ENCODE measurements around the gene BCL2L11. TPM values are rescaled to one million over a fixed set of nuclear protein-coding genes. Genes with fewer than 3 reads are reported as not detected.

BCL2L11 gene
- total RNA-seq, 2 experiments from 2014 or later: 21.9 to 25.6 TPM

DNA sequence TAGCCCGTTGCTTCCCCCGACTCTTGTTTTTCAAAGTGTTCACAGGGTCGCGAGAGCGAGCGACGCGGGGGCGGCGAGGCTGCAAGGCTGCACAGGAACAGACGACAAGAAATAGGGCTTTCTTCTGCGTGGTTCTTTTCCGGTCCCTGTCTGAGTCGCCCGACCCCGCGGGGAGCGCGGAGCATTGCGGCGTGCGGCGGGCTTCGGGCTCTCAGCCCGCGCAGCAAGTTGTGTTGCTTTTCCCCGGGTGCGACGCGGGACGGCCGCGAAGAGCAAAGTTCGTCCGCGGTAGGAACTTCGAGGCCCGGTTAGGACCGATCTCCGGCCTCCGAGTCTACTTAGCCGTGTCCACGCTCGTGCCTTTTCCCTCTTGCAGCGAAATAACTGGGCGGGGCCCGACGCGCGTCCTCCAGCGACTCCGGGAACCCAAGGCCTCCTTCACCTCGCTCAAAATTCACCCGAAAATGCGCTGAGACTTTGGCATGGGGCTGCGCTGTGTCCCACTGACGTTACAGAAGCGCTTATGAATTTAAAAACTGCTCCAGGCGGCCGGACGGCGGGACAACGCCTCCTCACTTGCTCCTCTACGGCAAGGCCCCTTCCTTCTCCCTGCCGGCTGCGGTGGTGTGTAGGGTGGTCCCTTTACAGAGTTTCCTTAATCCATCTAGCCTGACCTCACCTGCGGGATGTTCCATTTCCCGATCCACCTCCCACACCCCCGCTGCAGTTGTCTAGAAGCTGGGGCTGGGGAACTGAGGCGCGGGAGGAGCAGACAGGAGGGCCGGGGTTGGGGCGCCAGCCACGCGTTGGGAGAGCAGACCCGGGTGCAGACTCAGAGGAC is 1.5 kb upstream of the BCL2L11 start:
- Mint-ChIP-seq H3K4me1 (ENCODE audit: low read depth) (peaks cover 54% of the 10 kb centered on the region), H3K36me3 (peaks cover 11% of the 10 kb centered on the region), H3K27me3 (peaks cover 18% of the 10 kb centered on the region), H3K9me3 (no peaks in the 10 kb centered on the region), H3K27ac (peak overlapping the region; percentile 79), H3K4me3 (peak overlapping the region; percentile 76)
- CTCF ChIA-PET: interaction anchor here (1.7 kb wide), 1 partner anchor 49 kb away, joined by 6 read pairs; no protein-coding TSS in a partner anchor
- POLR2A ChIA-PET: interaction anchor here (2.3 kb wide), 1 partner anchor 8 kb away, joined by 7 read pairs; no protein-coding TSS in a partner anchor
- intact Hi-C loops (cut with micrococcal nuclease): loop anchor here (5.0 to 10.0 kb wide), 3 partner anchors 48 to 336 kb away; no protein-coding TSS in a partner anchor
- DNase-seq: peak; percentile 55

DNA sequence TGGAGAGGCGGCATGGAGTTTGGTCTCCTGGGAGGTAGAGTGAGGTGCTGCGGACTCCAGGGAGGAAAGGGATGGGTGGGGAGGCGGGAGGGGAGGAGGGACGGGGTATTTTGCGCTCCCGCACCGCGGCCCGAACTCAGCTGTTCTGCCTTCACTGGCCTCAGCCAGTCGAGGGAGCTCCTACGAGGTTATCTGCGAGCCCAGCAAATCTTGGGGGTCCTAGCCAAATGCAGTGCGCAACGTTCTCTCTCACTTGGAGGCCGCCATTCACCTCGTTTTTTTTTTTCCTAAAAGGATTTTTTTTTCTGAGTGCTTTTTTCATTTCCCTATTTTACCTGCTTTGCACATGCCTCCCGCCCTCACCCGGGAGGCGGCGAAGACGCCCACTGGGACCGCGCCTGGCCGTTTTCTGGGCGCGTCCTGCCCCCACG is 877 bp upstream of the BCL2L11 start:
- Mint-ChIP-seq H3K36me3 (peaks cover 17% of the 10 kb centered on the region), H3K27me3 (peaks cover 13% of the 10 kb centered on the region), H3K4me1 (ENCODE audit: low read depth) (peaks cover 56% of the 10 kb centered on the region), H3K9me3 (no peaks in the 10 kb centered on the region), H3K27ac (peak overlapping the region; percentile 79), H3K4me3 (peak overlapping the region; percentile 76)
- peak; percentile 40 for DNase-seq
- ChIA-PET CTCF (interaction anchor here (1.7 kb wide), 1 partner anchor 48 kb away, joined by 6 read pairs; no protein-coding TSS in a partner anchor), POLR2A (interaction anchor here (1.2 to 2.3 kb wide), 3 partner anchors 9 to 415 kb away, joined by 3 to 7 read pairs (median 7); no protein-coding TSS in a partner anchor)
- intact Hi-C loops (cut with micrococcal nuclease): loop anchor here (5.0 to 10.0 kb wide), 4 partner anchors 47 to 443 kb away; partner anchors contain the start of gene BUB1

DNA sequence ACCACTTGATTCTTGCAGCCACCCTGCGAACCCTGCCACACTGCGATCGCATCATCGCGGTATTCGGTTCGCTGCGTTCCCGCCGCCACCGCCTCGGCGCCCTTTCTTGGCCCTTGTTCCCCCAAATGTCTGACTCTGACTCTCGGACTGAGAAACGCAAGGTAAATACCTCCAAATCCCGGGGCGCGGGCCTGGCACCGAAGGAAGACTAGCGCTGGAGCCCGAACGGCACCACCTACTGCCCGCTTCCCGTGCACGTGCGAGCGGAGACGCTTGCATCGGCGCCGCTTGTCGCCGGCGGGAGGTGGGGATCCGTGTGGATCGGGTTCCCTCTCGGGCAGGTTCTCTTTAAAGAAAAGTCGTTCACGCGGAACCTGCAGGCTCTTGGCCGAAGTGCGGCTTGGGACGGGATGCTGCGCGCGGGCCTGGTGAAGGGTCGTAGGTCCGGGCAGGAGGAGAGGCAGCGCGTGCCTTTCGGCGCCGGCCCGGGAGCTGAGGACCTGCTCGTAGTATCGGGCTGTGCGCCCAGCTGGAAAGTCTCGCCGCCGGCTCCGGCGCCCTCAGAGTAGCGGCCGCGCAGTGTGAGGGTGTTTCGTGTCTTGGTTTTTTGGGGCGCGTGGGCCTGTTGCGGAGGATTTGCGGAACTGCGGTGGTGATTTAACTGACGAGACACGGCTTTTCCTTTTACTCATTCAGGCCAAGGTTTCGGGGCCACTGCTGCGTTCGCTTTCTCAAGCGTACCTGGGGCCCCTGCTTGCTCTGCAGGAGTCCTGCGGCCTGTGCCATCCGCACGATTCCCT is 514 bp downstream of the BCL2L11 start:
- peaks cover 31% of the 10 kb centered on the region for H3K36me3 Mint-ChIP-seq
- peak; percentile 62 for DNase-seq
- ChIA-PET POLR2A (interaction anchor here (0.8 to 2.3 kb wide), 5 partner anchors 10 to 414 kb away, joined by 3 to 7 read pairs (median 3); no protein-coding TSS in a partner anchor), CTCF (interaction anchor here (0.7 to 1.7 kb wide), 7 partner anchors 16 to 581 kb away, joined by 3 to 6 read pairs (median 3); no protein-coding TSS in a partner anchor)
- peaks cover 13% of the 10 kb centered on the region for H3K27me3 Mint-ChIP-seq
- intact Hi-C loops (cut with micrococcal nuclease): loop anchor here (5.0 kb wide), 1 partner anchor 444 kb away; the partner anchor contains the start of gene BUB1
- H3K27ac Mint-ChIP-seq: peak overlapping the region; percentile 88
- H3K4me1 Mint-ChIP-seq (ENCODE audit: low read depth): peaks cover 59% of the 10 kb centered on the region
- no peaks in the 10 kb centered on the region for H3K9me3 Mint-ChIP-seq
- H3K4me3 Mint-ChIP-seq: peak overlapping the region; percentile 90

DNA sequence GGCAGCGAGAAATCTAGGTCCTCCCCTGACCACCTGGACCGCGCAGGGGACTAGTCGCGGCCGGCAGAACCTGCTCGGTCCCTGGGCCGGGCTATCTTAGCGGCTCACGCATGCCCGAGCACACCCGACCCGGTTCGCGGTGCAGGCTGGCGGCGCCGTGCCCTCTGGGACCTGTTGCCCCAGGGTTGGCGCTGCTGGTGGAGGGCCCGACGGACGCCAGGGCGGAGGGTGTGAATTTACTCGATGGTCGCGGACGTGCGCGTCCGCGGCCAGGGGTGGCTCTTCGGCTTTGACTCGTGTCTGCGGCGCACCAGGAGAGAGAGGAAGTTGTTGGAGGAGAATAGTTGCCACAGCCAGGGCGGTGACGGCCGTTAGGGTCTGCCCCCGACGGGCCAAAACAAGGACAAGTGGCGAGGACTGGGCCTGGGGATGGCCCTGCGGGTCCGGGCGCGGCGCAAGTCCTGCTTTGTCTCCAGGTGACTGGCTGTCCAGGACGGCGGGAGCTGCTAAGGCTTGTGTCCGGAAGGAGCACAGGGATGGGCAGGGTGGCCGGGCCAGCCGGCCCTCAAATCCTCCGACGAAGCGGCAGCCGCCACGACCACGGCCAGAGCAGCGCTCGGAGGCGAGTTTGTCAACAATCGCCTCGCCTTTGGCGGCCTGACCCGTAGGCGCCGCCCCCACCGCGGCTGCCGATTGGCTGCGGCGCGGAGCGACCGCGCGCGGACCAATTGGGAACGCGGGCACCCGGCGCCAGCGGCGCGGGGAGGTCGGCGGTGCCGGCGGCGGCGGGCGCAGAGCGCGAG is 1.3 kb downstream of the BCL2L11 start:
- Mint-ChIP-seq H3K27ac (peak overlapping the region; percentile 88), H3K9me3 (no peaks in the 10 kb centered on the region), H3K4me3 (peak overlapping the region; percentile 90), H3K36me3 (peaks cover 39% of the 10 kb centered on the region), H3K27me3 (peaks cover 11% of the 10 kb centered on the region), H3K4me1 (ENCODE audit: low read depth) (peaks cover 58% of the 10 kb centered on the region)
- CTCF ChIA-PET: interaction anchor here (1.3 to 1.7 kb wide), 2 partner anchors 17 to 580 kb away, joined by 3 to 4 read pairs; no protein-coding TSS in a partner anchor
- intact Hi-C loops (cut with micrococcal nuclease): loop anchor here (5.0 kb wide), 1 partner anchor 445 kb away; the partner anchor contains the start of gene BUB1
- peak; percentile 87 for DNase-seq
- POLR2A ChIA-PET: interaction anchor here (1.1 to 2.3 kb wide), 2 partner anchors 11 to 275 kb away, joined by 3 to 7 read pairs; no protein-coding TSS in a partner anchor

DNA sequence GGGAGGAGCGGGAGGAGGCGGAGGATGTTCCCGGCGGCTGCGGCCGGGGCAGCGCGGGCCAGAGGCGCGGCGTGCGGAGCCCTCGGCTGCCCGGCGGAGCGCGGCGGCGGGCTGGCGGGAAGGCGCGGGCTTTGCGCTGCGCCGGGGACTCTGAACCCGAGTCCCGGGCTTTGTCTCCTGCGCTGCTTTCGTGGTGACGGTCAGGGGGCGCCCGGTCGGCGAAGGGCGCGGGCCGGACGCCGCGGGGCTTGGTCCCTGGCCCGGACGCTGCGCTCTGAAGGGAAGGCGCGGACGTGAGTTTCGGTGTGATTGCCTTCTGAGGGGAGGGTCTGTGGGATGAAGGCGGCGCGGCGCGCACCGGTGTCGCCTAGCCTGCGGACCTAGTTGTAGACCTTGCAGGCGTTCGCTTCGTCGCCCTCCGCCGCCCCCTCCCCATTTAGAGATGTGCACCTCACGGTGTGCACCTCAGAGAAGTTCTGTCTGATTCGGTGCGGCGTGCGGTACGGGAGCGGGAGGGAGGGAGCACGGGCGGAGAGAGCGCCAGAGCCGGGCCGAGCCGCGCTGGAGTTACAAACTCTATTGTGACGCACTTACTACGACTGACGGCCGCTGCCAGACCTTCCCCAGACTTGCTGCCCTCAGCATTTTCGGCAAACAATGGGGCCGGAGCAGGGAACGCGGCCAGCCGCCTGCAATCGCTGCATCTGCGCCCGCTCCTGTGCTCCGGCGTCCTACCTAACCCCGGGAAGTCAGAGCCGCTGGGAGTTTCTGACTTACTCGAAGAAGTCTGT is 2.1 kb downstream of the BCL2L11 start:
- peaks cover 46% of the 10 kb centered on the region for H3K36me3 Mint-ChIP-seq
- peak overlapping the region; percentile 33 for H3K27ac Mint-ChIP-seq
- ChIA-PET CTCF (interaction anchor here (0.7 kb wide), 1 partner anchor 72 kb away, joined by 3 read pairs; no protein-coding TSS in a partner anchor), POLR2A (no interaction called here)
- no peaks in the 10 kb centered on the region for H3K9me3 Mint-ChIP-seq
- H3K4me3 Mint-ChIP-seq: peak overlapping the region; percentile 90
- H3K27me3 Mint-ChIP-seq: peaks cover 10% of the 10 kb centered on the region
- peak; percentile 54 for DNase-seq
- H3K4me1 Mint-ChIP-seq (ENCODE audit: low read depth): peaks cover 58% of the 10 kb centered on the region
- intact Hi-C loops (cut with micrococcal nuclease): loop anchor here (5.0 kb wide), 1 partner anchor 446 kb away; the partner anchor contains the start of gene BUB1

DNA sequence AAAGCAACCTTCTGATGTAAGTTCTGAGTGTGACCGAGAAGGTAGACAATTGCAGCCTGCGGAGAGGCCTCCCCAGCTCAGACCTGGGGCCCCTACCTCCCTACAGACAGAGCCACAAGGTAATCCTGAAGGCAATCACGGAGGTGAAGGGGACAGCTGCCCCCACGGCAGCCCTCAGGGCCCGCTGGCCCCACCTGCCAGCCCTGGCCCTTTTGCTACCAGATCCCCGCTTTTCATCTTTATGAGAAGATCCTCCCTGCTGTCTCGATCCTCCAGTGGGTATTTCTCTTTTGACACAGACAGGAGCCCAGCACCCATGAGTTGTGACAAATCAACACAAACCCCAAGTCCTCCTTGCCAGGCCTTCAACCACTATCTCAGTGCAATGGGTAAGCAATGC is 3.0 kb downstream of the BCL2L11 start:
- ChIA-PET POLR2A (no interaction called here), CTCF (interaction anchor here (0.7 kb wide), 1 partner anchor 72 kb away, joined by 3 read pairs; no protein-coding TSS in a partner anchor)
- DNase-seq: no peak
- Mint-ChIP-seq H3K27ac (no peak overlapping the region), H3K4me1 (ENCODE audit: low read depth) (peaks cover 51% of the 10 kb centered on the region), H3K9me3 (no peaks in the 10 kb centered on the region), H3K27me3 (peaks cover 9% of the 10 kb centered on the region), H3K36me3 (peaks cover 53% of the 10 kb centered on the region), H3K4me3 (peak overlapping the region; percentile 64)
- intact Hi-C loops (cut with micrococcal nuclease): loop anchor here (5.0 kb wide), 1 partner anchor 446 kb away; the partner anchor contains the start of gene BUB1

DNA sequence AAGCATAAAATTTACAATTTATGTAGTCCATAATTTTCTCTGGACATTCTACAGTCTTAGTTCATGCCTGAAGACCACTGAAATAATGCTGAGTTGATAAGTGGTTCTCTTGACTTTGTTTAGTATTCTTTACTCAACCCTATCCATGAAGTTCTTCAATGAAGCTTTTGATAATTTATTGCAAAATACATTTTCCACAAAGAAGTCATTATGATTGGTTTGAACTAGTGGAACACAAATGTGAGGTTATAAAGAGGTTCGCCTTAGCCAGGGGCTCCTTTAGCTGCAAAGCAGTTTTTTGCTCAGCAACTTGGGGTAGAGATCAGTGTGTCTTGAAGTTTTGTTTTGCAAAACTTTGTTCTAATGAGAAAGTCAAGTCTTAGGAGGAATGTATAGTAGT is 5.9 kb downstream of the BCL2L11 start:
- Mint-ChIP-seq H3K27me3 (peaks cover 2% of the 10 kb centered on the region), H3K9me3 (no peaks in the 10 kb centered on the region), H3K36me3 (peaks cover 74% of the 10 kb centered on the region), H3K27ac (no peak overlapping the region), H3K4me3 (no peak overlapping the region), H3K4me1 (ENCODE audit: low read depth) (peaks cover 44% of the 10 kb centered on the region)
- ChIA-PET CTCF (no interaction called here), POLR2A (no interaction called here)
- no peak for DNase-seq
- intact Hi-C loops (cut with micrococcal nuclease): no loop called here

DNA sequence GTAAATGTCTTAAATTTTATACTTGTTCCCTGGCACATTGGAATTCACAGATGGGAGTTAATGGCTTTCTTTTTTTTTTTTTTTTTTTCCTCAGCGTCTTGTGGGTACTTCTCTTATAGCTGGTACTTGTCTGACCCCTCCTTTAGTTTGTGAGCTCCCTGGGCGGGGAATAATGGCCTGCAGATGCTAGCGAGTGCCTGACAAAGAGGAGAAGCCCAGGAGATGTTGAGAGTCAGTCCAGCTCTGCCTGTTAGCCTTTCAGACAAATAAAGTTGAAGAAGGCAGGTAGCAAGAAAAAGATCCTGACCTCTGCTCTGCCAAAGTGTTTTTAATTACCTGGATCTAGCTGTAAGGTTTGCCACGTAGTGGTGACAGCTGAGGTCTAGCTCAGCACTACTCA is 6.6 kb downstream of the BCL2L11 start:
- ChIA-PET CTCF (no interaction called here), POLR2A (interaction anchor here (0.9 kb wide), 1 partner anchor 46 kb away, joined by 3 read pairs; no protein-coding TSS in a partner anchor)
- peaks cover 2% of the 10 kb centered on the region for H3K27me3 Mint-ChIP-seq
- intact Hi-C loops (cut with micrococcal nuclease): no loop called here
- H3K4me3 Mint-ChIP-seq: no peak overlapping the region
- no peaks in the 10 kb centered on the region for H3K9me3 Mint-ChIP-seq
- no peak for DNase-seq
- H3K4me1 Mint-ChIP-seq (ENCODE audit: low read depth): peaks cover 46% of the 10 kb centered on the region
- peaks cover 79% of the 10 kb centered on the region for H3K36me3 Mint-ChIP-seq
- H3K27ac Mint-ChIP-seq: no peak overlapping the region

DNA sequence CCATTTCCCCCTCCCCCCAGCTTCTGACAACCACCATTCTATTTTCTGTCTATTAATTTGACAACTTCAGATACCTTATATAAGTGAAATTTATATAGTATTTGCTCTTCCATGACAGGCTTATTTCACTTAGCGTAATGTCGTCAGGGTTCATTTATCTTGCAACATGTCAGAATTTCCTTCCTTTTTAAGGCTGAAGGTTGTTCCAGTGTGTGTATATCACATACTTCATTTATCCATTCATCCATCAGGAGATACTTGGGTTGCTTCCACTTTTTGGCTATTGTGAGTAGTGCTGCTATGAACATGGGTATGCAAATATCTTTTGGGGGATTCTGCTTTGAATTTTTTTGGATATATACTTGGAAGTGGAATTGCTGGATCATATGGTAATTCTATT is 7.4 kb downstream of the BCL2L11 start:
- no peak overlapping the region for H3K27ac Mint-ChIP-seq
- peaks cover 45% of the 10 kb centered on the region for H3K4me1 Mint-ChIP-seq (ENCODE audit: low read depth)
- H3K9me3 Mint-ChIP-seq: no peaks in the 10 kb centered on the region
- peaks cover 2% of the 10 kb centered on the region for H3K27me3 Mint-ChIP-seq
- DNase-seq: no peak
- CTCF ChIA-PET: no interaction called here
- POLR2A ChIA-PET: no interaction called here
- H3K36me3 Mint-ChIP-seq: peaks cover 81% of the 10 kb centered on the region
- intact Hi-C loops (cut with micrococcal nuclease): no loop called here
- no peak overlapping the region for H3K4me3 Mint-ChIP-seq

DNA sequence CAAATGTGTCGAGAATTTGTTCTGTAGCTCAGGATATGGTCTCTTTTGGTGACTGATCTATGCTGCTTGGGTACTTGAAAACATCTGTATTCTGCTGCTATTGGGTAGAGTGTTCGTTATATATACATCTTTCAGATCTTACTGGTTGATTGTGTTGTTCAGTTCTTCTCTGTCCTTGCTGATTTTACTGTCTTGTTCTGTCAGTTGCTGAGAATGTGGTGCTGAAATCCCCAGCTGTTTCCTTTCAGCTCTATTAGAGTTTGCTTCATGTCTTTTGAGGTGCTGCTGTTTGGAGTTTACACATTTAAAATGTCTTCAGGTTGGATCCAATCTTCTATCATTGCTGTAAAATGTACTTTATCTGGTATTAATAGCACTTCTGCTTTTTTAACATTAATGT is 12.9 kb downstream of the BCL2L11 start:
- no peak for DNase-seq
- POLR2A ChIA-PET: no interaction called here
- Mint-ChIP-seq H3K36me3 (peaks cover 72% of the 10 kb centered on the region), H3K27ac (no peak overlapping the region), H3K9me3 (no peaks in the 10 kb centered on the region), H3K4me3 (no peak overlapping the region), H3K27me3 (no peaks in the 10 kb centered on the region), H3K4me1 (ENCODE audit: low read depth) (peaks cover 26% of the 10 kb centered on the region)
- intact Hi-C loops (cut with micrococcal nuclease): no loop called here
- CTCF ChIA-PET: interaction anchor here (0.9 kb wide), 1 partner anchor 8 kb away, joined by 3 read pairs; no protein-coding TSS in a partner anchor
